GM19372 (cell line): ENCODE measurements around the gene DNAH1.

Experiments
- ATAC-seq: cut with Tn5 transposase; IDR thresholded peaks from one replicate; pipeline ENCODE4 v1.9.1; 2021; ENCODE audit warnings: mild to moderate bottlenecking, low read depth, moderate library complexity; ENCODE audit not compliant: unreplicated experiment

DNAH1 gene

DNA sequence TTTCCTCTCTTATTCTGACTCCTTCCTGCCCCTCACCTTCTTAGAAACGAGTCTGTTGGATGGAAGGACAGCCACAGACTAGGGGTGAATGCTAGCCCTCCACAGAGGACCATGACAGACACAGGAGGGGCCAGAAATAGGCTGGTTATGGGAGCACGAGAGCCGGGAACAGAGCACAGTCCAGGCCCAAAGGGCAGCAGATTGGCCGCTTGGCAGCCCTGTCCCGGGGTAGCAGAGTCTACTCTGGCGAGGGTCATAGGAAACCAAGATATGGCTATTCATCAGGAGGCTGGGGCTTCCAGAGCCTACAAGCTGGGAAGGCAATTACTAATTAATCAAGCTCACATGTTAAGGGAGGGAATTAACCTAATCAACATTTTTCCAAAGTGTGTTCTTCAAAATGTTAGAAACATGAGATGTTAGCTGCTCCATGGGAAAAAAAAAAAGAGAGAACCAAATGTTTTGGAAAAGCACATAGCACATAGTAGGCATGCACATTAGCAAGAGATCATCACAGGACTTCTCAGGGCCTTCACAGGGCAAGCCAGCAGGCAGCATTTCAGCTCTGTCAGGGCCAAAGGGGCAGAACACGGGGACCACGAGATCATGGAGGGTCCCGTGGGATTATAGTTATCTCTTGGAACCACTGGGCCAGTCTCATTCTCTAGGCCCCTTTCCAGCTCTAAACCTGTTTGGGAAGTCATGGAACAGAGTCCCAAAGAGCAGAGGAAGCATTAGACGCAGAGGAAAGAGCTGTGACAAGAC is 115.5 kb downstream of the DNAH1 start:
- no peak for ATAC-seq

DNA sequence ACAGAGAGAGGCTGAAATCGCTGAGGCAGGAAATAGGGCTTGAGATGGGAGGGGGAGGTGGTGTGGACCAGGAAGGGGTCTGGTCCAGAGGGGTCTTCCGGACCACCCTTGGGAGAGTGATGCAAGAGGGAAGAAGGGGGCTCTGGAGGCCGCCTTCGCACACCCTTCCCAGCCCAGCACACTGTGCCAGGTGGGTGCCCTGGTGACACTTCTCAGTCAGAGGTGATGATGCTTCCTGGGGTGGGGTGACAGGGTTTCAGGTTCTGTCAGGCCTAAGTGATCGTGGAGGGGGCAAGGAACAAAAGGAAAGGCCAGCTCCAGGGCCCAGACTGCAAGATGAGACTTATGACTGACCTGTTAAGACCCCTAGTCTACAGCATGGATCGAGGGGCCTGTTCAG is 116.1 kb downstream of the DNAH1 start:
- ATAC-seq, result no peak

DNA sequence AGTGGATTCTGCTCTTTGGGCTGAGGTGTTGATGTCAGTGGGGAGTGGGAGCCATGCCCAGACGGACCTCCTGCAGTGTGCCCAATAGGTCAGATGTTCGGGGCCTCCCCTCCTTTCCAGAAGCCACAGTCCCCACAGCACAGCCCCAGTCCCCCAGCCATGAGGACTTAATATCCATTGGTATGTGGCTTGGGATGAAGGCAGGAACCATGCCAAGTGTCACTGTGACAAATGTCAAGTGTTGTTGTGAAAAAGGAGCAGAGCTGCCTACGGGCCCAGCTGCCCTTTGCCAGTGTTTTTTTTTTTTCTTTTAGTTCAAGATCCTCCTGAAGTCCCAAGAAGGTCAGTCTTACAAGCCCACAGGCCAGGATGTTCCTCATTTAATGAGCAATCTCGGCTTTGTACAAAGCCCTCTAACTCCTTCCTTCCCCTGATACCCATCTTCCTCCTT is 116.6 kb downstream of the DNAH1 start:
- no peak for ATAC-seq

DNA sequence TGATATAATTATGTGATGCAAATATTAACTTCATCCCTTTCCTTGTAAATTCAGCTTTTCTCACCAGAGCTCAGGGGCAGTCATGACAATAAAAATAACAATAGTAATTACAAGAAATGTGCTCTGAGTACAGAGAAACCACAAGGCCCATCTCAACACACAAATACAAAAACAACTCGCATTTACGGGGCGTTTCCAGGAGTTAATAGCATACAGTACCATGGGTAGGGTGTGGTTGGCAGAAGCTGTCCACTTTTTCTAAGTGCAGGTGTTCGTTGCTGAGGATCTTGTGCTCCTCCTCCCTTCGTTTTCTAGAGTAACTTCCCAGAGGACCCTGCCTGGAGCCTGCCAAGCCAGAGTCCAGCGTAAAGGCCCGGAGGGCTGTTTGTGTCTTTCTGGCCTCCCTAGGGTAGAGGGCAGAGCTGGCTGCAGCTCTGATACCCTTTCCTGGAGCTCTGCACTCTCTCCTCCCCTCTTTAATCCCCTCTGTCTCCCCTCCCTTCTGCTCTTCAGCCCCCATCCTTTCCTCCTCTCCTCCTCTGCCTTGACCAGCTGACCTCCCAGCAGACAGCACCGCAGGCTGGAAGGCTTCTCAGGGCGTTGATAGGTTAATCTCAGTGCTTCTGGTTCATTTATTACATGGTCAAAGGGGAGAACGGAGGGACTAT is 117.3 kb downstream of the DNAH1 start:
- no peak for ATAC-seq

DNA sequence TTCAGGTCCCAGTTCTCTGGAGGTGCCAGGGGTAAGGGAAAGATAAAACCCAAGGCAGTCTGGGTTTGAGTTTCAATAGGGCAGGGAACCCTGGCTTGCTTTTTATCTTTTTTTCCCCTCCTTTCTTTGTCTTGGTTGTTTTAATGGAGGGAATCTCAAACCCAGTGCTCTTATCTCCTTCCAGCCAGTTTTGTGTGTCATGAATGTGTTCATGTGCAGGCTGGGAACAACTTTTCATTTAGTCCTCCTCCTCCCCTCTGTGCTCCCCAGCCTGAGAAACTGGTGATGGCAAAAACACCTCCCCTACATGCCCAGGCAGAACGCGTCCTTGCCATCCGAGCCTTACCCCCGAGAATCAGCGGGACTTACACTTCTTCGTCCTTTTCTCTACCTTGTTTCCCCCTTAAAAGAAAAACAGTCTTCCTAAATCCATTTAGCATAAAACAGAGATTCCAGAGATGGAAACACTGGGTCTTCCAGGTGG is 117.9 kb downstream of the DNAH1 start:
- ATAC-seq, result no peak

DNA sequence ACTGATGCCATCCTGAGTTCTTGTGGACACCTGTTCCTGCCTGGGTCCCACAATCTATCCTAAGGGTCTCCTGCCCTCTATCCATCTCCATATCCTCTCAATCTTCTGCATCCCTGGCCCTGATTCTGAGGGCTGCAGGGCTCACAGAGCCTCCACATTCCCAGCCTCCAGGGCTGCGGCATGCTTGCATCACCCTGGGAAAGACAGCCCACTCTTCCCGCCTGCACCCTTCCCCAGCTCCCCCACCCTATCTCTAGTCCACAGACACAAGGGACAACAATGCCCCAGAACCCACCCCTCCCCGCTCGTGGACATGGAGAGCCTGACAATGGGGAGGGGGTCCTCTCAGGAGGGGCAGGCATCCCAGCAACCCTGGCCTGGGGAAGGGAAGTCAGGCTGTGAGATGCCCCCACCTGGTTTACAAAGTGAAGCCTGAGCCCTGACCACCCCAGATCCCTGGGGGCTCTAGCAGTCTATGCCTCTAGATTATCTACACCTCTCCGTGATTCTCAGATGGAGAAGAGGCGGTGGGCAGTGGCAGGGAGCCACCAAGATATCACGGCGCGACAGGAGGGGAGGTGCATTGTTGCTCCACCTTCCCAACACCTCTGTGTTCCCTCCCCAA is 118.5 kb downstream of the DNAH1 start:
- ATAC-seq, result no peak

DNA sequence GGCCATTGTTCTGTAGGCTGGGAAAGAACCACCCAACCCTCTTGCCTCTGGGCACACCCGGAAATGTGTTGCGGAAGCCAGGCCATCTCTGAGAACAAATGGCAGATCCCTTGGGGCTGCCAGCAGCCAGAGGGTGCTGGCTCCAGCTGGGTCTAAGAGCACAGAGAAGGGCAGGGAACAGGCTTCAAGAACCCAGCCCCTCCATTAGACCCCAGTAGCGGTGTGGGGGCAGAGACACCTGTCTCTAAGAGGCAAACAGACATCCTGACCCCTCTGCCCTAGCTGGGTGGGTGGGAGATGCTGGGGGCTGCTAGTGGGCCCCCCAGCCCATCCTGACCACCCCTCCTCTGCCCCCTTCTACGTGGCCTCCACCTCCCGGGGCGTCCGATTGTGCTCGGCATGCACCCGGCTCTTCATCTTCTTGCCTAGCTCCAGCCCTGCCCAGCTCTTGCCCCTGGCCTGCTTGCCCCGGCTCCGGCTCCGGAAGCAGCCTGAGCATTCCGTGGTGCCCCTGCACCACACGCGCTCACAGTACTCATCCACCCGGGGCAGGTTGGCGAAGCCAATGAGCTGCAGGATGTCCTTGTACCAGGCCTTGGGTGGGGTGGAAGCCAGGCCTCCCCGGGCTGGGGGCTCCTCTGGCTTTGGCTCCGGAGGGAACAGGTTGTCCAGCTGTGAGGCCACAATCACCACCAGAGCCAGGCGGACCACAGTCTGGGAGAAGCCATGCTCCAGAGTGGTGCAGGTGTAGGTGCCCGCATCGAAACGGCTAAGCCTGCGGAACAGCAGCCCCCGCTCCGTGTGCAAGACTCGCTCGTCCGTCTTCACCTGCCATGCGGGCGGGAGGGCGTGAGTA is 119.4 kb downstream of the DNAH1 start:
- ATAC-seq, result no peak

DNA sequence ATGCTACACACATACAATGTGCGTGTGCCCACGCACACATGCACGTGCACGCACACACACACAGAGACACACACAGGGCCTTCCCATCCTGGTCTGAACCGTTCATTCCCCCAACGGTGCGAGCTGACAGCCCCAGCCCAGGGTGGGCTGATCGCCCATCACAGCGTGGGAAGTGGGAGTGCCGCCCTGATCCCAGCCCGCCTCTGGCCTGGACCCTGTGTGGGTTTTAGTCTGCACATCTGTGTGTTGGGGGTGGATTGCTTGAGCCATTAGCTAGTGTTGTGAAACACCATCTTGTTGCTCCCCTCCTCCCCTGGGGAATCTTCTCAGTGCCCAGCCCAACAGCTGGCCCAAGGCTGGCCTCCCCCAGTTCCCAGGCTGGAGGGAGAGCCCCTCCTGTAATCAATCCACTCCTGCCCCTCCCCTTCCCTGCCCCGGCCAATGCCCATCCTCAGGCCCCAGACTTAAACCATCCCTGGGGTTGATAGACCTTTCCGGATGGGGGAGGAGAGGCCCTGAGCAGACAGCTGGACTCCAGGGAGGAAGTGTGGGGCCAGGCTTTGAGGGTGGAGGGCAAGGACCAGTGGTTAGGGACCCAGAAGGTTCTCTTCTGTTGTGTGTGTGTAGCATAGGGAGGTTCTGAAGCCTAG is 120.5 kb downstream of the DNAH1 start:
- ATAC-seq, result no peak

DNA sequence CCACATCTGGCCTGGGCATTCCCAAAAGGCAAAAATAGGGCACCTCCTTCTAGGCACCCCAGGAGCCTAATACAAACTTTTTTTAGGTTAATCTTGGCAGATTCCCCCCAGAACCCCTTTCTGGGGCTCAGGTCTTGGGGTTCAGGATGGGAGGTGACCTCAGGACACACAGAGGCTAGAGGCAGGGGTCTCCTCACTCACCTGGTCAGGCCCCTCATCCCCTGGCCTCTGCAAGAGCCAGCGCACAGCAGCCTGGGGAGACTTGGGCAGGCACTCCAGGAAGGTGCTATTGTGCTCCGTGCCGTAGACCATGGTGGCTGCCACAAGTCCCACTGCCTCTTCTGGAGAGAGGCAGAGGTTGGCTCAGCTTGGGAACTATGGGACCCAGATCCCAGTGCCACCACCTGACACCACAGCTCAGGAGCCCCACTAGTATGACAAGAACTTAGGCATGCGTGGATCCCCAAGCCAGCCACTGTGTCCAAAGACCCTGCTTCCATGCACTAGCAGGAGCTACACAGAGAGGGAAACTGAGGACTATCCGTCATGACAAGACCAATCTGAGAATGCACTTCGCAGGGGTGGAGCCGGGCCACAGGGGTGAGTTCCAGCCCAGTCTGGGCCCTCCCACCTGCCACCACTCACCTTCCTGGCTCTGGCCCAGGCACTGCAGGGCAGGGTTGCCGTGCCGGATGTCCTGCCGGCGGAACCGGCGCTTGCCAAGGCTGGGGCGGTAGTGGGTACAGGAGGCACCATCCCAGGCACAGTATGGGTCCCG is 121.4 kb downstream of the DNAH1 start:
- ATAC-seq, result no peak

DNA sequence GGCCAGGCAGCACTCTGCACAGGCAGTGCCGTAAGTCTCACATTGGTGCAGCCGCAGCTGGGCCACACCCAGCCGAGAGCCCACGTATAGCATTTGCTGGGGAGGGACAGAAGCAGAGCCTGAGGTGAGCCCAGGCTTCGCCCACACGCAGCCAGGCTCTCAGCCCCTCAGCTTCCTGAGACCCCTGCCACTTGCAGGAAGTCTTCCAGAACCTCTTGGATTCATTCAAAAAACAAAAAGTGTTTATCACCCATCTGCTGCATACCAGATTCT is 121.9 kb downstream of the DNAH1 start:
- ATAC-seq, result no peak

DNA sequence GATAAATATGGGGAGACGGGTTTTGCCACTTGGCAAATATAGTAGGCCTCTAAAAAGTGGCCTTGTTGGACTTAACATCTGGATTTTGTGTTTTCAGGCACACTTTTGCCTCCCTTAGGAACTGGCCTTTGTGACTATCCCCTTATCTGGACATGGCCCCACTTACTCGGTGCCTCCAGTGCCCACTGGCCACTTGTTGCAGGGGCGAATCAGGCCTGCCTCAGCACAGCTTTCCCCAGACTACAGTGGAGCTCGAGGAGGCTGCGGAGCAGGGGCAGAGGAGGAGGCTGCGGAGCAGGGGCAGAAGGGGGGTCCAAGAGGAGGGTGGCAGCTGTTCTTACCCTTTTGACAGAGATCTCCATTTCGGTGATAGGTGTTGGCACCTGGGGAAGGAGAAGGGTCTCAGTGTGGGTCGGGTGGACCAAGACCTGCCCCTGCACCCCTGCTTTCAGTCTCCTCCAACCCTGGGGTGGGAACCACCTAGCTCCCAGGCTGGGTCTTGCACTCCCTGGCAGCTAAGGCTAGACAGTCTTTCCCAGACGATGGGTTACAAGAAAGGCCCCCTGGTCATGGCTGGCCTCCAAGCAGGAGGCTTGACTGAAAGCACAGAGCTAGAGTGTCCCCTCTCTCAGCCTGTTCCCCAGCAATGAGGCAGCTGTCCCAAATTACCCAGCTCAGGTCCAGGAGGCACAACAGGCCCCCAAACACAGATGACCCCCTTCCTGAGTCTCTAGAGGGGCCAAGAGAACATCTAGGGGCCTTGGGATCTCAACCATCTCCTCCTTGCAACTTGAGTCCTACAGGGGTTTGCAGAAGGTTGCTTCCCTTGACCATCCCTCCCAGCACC is 122.7 kb downstream of the DNAH1 start:
- no peak for ATAC-seq

DNA sequence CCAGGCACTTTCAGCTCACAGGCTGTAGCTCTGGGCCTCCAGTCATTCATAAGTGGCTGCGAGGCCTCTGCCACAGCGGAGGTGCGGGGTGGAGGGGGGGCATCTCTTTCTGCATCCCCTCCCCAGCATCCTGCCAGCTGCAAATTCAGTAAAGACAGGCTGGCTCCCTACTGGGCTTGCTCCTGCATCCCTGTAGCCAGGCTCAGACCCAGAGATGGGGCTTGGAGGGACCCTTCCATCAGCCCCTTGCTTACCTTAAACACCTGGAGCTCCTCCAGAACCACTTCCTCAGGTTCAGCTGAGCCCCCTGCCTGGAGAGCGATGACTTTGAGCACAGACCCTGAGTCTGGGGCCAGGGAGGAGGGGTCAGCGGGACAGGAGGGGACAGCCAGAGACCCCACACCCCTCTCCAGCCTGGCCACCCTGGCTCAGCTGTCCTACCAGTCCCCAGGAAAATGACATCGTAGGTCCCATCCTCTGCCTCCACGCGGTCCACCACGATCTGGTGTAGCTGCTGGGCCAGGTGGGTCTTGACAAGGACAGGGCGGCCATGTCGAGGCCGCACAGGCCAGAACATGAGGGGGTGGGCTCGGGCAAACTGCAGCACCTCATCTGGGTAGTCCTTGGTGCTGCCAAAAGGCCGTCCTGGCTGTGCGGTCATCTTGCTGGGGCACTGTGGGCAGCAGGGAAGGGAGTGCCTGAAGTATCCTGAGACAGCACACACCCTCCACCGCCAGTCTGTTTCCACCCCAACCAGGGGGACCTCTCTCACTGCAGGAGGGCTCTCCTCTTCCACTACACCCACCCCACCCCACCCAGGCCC is 123.5 kb downstream of the DNAH1 start:
- ATAC-seq, result no peak

DNA sequence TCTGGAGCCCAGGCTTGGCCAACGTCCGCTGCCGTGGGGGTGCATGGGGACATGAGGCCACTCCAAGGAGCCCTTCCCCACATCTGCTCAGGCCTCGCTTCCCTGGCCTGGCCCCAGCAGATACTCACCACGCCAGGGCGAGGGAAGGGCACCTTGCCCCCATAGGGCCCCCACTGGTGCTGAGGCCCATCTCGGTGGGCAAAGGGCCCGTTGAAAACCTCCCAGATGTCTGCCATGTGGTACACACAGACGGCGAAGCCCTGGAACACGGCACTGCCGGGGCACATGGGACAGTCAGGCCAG is 124.1 kb downstream of the DNAH1 start:
- no peak for ATAC-seq

DNA sequence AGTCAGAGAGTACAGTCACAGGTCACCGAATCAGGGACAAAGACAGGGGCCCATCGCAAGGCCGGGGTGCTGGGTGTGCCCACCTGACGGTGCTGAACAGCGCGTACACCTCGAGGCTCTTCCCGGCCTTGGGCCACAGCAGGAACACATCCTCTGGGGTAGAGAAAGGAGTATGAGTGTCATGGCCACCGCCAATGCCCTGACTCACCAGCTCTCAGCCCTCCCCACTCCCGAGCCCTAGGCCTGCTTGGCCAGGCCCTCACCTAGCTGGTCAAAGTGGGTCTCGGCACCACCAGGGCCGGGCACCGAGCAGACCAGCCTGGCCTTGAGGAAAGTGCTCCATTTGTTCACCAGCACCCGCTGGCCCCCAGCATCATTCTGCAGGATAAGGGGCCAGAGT is 124.6 kb downstream of the DNAH1 start:
- ATAC-seq, result no peak

DNA sequence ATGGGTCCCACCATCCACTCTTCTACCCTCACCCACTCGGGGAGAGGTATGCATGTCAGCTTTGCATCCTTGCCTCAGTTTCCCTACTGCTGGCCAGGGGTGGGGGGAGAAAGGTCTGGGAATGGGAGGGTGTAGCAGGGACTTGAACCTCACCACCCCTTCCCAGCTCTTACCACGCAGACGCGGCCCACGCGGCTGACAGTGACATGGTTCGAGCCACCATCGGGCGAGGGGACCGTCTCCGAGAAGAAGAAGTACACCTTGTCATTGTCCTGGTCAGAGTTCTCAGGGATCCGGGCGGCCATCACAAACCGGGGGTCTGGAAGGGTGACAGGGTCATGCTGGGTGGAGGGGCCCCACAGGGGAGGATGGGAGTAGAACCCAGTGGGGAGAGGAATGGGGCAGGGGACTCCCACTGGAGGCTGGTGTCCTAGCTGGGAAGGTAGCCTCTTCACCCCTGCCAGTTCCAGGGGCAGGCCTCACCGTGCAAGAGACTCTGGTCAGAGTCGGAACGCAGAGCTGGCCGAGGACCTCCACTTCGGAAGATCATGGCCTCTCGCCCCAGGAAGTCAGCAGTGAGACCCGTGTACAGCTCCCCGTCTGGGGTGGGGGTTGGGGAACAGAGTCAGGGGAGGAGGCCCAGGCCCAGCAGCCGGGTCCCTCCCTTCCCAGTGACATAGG is 125.1 kb downstream of the DNAH1 start:
- ATAC-seq, result no peak

DNA sequence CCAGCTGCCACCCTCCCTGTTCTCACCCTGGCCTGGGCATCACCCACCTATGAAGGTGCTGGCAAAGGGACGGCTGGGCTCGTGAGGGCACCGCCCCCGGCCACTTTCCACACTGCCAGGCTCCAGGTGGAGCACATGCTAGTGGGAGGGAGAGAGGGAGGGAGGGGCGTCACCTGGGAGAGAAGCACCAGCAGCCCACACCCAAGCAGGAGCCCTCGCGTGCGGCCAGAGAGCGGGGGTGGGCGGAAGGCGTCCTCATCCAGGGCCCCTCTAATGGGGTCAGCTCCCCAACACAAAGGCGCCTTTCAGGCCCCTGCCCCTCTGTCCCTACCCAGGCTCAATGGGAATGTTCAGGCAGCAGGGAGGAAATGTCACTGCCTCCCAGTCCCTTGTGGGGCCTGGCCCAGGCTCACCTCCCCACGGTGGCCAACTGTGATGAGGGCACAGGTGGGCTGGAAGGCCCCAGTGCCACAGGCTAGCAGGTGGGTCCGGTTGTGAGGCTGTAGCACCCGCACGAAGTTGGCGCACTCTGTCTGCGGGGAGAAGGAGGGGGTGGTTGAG is 125.7 kb downstream of the DNAH1 start:
- ATAC-seq, result no peak
